Measurements from ENCODE around the gene CREB5. TPM values are rescaled to one million over a fixed set of nuclear protein-coding genes. Genes with fewer than 3 reads are reported as not detected.

The CREB5 gene
- total and polyA plus RNA-seq, 2 of the 8 experiments (the other 6 are each of a cell fraction or from before 2014, with no cell fraction given), result 2.4 to 2.7 TPM

DNA sequence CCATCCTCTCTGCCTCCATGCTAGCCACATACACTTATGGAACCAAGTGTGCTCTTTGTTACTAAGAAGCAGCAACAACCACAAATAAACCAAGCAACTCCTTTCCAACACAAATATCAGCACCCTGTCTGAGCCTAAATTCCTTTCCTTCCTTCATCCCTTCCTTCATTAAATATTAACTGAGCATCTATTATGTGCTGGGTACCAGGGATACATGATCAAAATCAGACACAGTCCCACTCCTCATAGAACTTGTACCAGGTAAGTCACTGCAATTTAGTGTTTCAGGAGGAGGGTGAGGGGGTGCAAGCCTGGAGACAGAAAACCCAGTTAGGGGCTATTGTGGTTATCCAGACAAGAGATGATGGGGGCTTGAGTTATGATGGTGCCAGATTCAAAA lies 10.8 kb downstream of the CREB5 start:
- no peak overlapping the region for H3K27ac ChIP-seq (ENCODE audit: low read depth, low read length)
- H4K5ac ChIP-seq (ENCODE audit: insufficient read length, low read depth, low read length), result no peak overlapping the region
- no peaks in the 10 kb centered on the region; a peak in 1 of 7 replicates for H3K27me3 ChIP-seq (replicated peaks in 1 of 4; ENCODE audit: control insufficient read depth in 3 of 4, extremely low read depth in 1 of 4, insufficient read depth in 3 of 4, low read length in 3 of 4)
- H3K4me3 ChIP-seq (ENCODE audit: extremely low read depth in 1 of 4, insufficient read depth in 2 of 4, low read depth in 3 of 4, low read length in 4 of 4), result no peak overlapping the region
- H3K9me3 ChIP-seq (ENCODE audit: insufficient read depth in 2 of 2, low read depth in 1 of 2, low read length in 1 of 2), result no peaks in the 10 kb centered on the region
- H3K4me1 ChIP-seq (replicated peaks in 1 of 4; ENCODE audit: control insufficient read depth in 3 of 4, insufficient read depth in 4 of 4, low read length in 3 of 4), result no peaks in the 10 kb centered on the region
- no peaks in the 10 kb centered on the region for H3K79me2 ChIP-seq (ENCODE audit: control insufficient read depth in 1 of 2, insufficient read depth in 2 of 2, low read length in 2 of 2)
- no peak overlapping the region for H3K9ac ChIP-seq (replicated peaks in 1 of 4; ENCODE audit: extremely low read depth in 1 of 4, low read depth in 3 of 4, low read length in 3 of 4)
- H2BK120ac ChIP-seq (replicated peaks; ENCODE audit: low read depth, low read length), result no peak overlapping the region
- H3K14ac ChIP-seq (ENCODE audit: insufficient read length), result no peak overlapping the region
- H2BK5ac ChIP-seq (ENCODE audit: low read depth, low read length), result no peak overlapping the region
- H4K8ac ChIP-seq (ENCODE audit: extremely low read depth, insufficient read depth, low read length), result no peak overlapping the region
- no peaks in the 10 kb centered on the region for H3K23me2 ChIP-seq (ENCODE audit: low read depth, low read length)
- no peaks in the 10 kb centered on the region for H3K79me1 ChIP-seq (ENCODE audit: low read depth, low read length)
- no peak overlapping the region for H2AFZ ChIP-seq (ENCODE audit: low read length)
- no peak overlapping the region for H2BK20ac ChIP-seq (ENCODE audit: low read length)
- H3K18ac ChIP-seq (ENCODE audit: extremely low read depth, low read length), result no peak overlapping the region
- TF ChIP-seq BACH1 (IDR thresholded peaks at IDR 0.05; ENCODE audit: low read length) (no peak), RXRA (IDR thresholded peaks at IDR 0.05; ENCODE audit: insufficient read depth, low read depth, low read length) (no peak), GABPA (IDR thresholded peaks at IDR 0.05; ENCODE audit: borderline replicate concordance, insufficient read depth, low read length) (no peak), POU5F1 (IDR thresholded peaks at IDR 0.05; ENCODE audit: low read depth, low read length) (no peak)
- TF ChIP-seq, protein P1, sequence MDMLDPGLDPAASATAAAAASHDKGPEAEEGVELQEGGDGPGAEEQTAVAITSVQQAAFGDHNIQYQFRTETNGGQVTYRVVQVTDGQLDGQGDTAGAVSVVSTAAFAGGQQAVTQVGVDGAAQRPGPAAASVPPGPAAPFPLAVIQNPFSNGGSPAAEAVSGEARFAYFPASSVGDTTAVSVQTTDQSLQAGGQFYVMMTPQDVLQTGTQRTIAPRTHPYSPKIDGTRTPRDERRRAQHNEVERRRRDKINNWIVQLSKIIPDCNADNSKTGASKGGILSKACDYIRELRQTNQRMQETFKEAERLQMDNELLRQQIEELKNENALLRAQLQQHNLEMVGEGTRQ (IDR thresholded peaks at IDR 0.05; ENCODE audit: low read length), result no peak
- TF ChIP-seq, protein P2, sequence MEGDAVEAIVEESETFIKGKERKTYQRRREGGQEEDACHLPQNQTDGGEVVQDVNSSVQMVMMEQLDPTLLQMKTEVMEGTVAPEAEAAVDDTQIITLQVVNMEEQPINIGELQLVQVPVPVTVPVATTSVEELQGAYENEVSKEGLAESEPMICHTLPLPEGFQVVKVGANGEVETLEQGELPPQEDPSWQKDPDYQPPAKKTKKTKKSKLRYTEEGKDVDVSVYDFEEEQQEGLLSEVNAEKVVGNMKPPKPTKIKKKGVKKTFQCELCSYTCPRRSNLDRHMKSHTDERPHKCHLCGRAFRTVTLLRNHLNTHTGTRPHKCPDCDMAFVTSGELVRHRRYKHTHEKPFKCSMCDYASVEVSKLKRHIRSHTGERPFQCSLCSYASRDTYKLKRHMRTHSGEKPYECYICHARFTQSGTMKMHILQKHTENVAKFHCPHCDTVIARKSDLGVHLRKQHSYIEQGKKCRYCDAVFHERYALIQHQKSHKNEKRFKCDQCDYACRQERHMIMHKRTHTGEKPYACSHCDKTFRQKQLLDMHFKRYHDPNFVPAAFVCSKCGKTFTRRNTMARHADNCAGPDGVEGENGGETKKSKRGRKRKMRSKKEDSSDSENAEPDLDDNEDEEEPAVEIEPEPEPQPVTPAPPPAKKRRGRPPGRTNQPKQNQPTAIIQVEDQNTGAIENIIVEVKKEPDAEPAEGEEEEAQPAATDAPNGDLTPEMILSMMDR (IDR thresholded peaks at IDR 0.05; ENCODE audit: control extremely low read depth in 1 of 3, insufficient read depth in 1 of 3, low read depth in 1 of 3, low read length in 3 of 3), result no peak
- POLR2A ChIA-PET (ENCODE audit: partially characterized antibody), result no interaction called here
- no peak overlapping the region for H2BK12ac ChIP-seq (ENCODE audit: low read depth, low read length)
- DNase-seq (ENCODE audit: low read depth in 1 of 2, low spot score in 2 of 2) (no peak), FAIRE-seq (no peak)
- no peak overlapping the region for H4K91ac ChIP-seq (replicated peaks; ENCODE audit: insufficient read length, low read length)
- no peaks in the 10 kb centered on the region for H4K20me1 ChIP-seq (replicated peaks in 1 of 2; ENCODE audit: control insufficient read depth in 1 of 2, insufficient read depth in 2 of 2, low read length in 2 of 2)
- no peak overlapping the region for H3K4me2 ChIP-seq (ENCODE audit: insufficient read depth in 1 of 2, low read depth in 2 of 2, low read length in 2 of 2)
- H3K56ac ChIP-seq (replicated peaks; ENCODE audit: insufficient read length, low read depth, low read length), result no peak overlapping the region
- H3K36me3 ChIP-seq (ENCODE audit: control insufficient read depth in 2 of 4, insufficient read depth in 4 of 4, low read length in 3 of 4), result no peaks in the 10 kb centered on the region
- H3K4ac ChIP-seq (replicated peaks; ENCODE audit: insufficient read length, low read depth, low read length), result no peak overlapping the region
- no peak overlapping the region for H2AK5ac ChIP-seq (ENCODE audit: low read depth, low read length)
- no peak overlapping the region for H3K23ac ChIP-seq (ENCODE audit: insufficient read length)
- no peak overlapping the region for H2BK15ac ChIP-seq (ENCODE audit: low read length)
- CTCF ChIA-PET (ENCODE audit: partially characterized antibody), result interaction anchor here (1.2 kb wide), 1 partner anchor 10 kb away, joined by 3 read pairs; no protein-coding TSS in a partner anchor
